Nasal cavity respiratory epithelium epithelial cell of viscerocranial mucosa (primary cell): ENCODE measurements around the gene PCDHA7. TPM values are rescaled to one million over a fixed set of nuclear protein-coding genes. Genes with fewer than 3 reads are reported as not detected.

Experiments used
- total RNA-seq: library from RNA; depleted of rRNA; stranded (reverse); fragments of >200 nt; gene quantifications from 2 replicates; pipeline ENCODE4 v1.2.3, GENCODE V29; 2014

The PCDHA7 gene
- total RNA-seq, 1 donor from 2014 or later, result 0.64 TPM

DNA sequence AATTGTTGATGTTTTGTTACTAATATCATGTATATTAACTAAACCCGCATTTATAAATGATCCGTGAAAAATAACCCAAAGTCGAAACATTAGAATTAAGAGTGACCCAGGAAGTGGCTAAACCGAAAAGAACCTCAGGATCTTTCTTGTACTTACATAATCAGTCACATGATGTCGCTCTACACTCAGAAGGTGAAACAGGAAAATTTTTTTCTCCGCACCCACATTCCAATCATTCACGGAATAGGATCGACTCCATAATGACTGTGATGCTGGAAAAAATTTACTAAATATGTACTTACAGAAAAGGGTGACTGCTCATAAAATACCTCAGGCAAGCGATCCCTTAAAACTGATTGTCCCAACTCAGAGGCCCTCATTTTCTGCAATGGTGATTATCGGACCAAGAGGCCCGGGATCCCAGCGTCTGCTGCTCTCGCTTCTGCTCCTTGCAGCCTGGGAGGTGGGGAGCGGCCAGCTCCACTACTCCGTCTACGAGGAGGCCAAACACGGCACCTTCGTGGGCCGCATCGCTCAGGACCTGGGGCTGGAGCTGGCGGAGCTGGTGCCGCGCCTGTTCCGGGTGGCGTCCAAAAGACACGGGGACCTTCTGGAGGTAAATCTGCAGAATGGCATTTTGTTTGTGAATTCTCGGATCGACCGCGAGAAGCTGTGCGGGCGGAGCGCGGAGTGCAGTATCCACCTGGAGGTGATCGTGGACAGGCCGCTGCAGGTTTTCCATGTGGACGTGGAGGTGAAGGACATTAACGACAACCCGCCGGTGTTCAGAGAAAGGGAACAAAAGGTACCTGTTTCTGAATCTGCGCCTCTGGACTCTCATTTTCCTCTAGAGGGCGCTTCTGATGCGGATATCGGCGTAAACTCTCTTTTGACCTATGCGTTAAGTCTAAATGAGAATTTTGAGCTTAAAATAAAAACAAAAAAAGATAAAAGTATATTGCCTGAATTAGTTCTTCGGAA is 41.3 kb downstream of the PCDHA7 start, which contains the start of gene PCDHA12:
PCDHA12 (plus strand) TSS at position 224 of the 981 bp plus-strand sequence; CDS start at position 389, 165 bp downstream.

DNA sequence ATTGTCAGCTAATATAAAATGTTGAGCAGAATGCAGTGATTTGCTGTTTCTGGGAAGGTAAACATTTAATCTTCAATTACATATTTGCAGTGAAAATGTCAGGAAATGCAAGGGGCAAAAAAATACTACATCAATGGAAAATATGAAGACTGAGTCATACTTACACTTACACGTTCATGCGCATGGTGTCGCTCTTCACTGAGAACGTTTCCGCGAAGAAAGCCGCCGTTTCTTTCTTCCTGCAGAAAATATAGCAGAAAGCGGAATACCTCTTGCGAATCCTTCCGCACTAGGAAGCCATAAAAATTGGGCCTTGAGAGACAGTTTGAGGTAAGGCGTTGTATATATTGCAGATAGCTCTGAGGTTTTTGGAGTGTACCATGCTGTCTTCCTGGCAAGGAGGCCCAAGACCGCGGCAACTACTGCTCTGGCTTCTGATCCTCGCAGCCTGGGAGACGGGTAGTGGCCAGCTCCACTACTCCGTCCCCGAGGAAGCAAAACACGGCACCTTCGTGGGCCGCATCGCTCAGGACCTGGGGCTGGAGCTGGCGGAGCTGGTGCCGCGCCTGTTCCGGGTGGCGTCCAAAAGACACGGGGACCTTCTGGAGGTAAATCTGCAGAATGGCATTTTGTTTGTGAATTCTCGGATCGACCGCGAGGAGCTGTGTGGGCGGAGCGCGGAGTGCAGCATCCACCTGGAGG is 48.0 kb downstream of the PCDHA7 start, which contains the start of gene PCDHA13:
PCDHA13 (plus strand) TSS at position 236 of the 702 bp plus-strand sequence; CDS start at position 381, 145 bp downstream.

Other genes with a start within 250 kb of the PCDHA7 start
- 1.4 and 6.6 TPM in 2 replicates for gene CD14, start 201.1 kb upstream of the PCDHA7 start, total RNA-seq
- 10.6 and 12.5 TPM in 2 replicates for gene TMCO6, start 194.8 kb upstream of the PCDHA7 start, total RNA-seq
- gene NDUFA2, start 186.6 kb upstream of the PCDHA7 start, total RNA-seq, result 17.5 and 26.7 TPM in 2 replicates
- 70.4 and 100 TPM in 2 replicates for gene IK, start 186.4 kb upstream of the PCDHA7 start, total RNA-seq
- 30.7 and 33.2 TPM in 2 replicates for gene WDR55, start 169.4 kb upstream of the PCDHA7 start, total RNA-seq
- 0.34 and 0.36 TPM in 2 replicates for gene DND1, start 160.7 kb upstream of the PCDHA7 start, total RNA-seq
- gene HARS1, start 142.9 kb upstream of the PCDHA7 start, total RNA-seq, result 45.5 and 62.6 TPM in 2 replicates
- 24.3 and 33.7 TPM in 2 replicates for gene HARS2, start 142.8 kb upstream of the PCDHA7 start, total RNA-seq
- 66.2 and 67.0 TPM in 2 replicates for gene ZMAT2, start 133.8 kb upstream of the PCDHA7 start, total RNA-seq
- under 0.01 TPM in 1 of 2 replicates, not detected in the other for gene PCDHA1, start 48.1 kb upstream of the PCDHA7 start, total RNA-seq
- under 0.01 TPM in 1 of 2 replicates, not detected in the other for gene PCDHA2, start 39.4 kb upstream of the PCDHA7 start, total RNA-seq
- gene PCDHA3, start 33.2 kb upstream of the PCDHA7 start, total RNA-seq, result 0.57 TPM in 1 of 2 replicates, not detected in the other
- gene PCDHA4, start 27.2 kb upstream of the PCDHA7 start, total RNA-seq, result 0.34 and 2.3 TPM in 2 replicates
- 0.21 TPM in 1 of 2 replicates, not detected in the other for gene PCDHA5, start 12.7 kb upstream of the PCDHA7 start, total RNA-seq
- gene PCDHA6, start 6.3 kb upstream of the PCDHA7 start, total RNA-seq, result under 0.01 and 0.85 TPM in 2 replicates
- 0.21 TPM in 1 of 2 replicates, not detected in the other for gene PCDHA8, start 6.9 kb downstream of the PCDHA7 start, total RNA-seq
- gene PCDHA9, start 14.1 kb downstream of the PCDHA7 start, total RNA-seq, result under 0.01 and 0.43 TPM in 2 replicates
- under 0.01 and 1.6 TPM in 2 replicates for gene PCDHA10, start 21.6 kb downstream of the PCDHA7 start, total RNA-seq
- gene PCDHA11, start 34.7 kb downstream of the PCDHA7 start, total RNA-seq, result 2.5 and 2.7 TPM in 2 replicates
- gene PCDHA12, start 41.0 kb downstream of the PCDHA7 start, total RNA-seq, result under 0.01 and 3.8 TPM in 2 replicates
- gene PCDHA13, start 47.9 kb downstream of the PCDHA7 start, total RNA-seq, result under 0.01 and 2.6 TPM in 2 replicates
- gene PCDHAC1, start 92.0 kb downstream of the PCDHA7 start, total RNA-seq, result 1.4 and 6.9 TPM in 2 replicates
- 16.7 and 25.5 TPM in 2 replicates for gene PCDHAC2, start 132.2 kb downstream of the PCDHA7 start, total RNA-seq
- not detected in 2 replicates for gene PCDHB1, start 217.1 kb downstream of the PCDHA7 start, total RNA-seq